A549 (cell line): ENCODE measurements around the gene PPP4R4. TPM values are rescaled to one million over a fixed set of nuclear protein-coding genes. Genes with fewer than 3 reads are reported as not detected.
"Not testable (repeated sequence)": the region's sequence is repeated elsewhere in the genome, so short reads cannot be mapped to it uniquely, and the experiment has no call there.

Experiments used
- ATAC-seq, 2 experiments: fragments of 200-7000 bp in 1 of 2; fragments of >200 bp in 1 of 2; cut with Nextera tagmentation in 1 of 2; cut with Tn5 transposase in 1 of 2; 3 replicates each; pipeline versions ENCODE4 v1.8.0 to v1.9.1; 2018 to 2020; ENCODE audit warnings: mild to moderate bottlenecking in 1 of 2, moderate library complexity in 1 of 2
- CTCF ChIA-PET: fragments of 300-600 bp; sonication (Branson Sonifier 250); formaldehyde crosslinking; extraction: SDS; loops from one replicate; lab custom pipeline; 2021; ENCODE audit warnings: antibody characterized with exemption, inconsistent platforms; lab: Yijun Ruan, JAX
- POLR2A ChIA-PET: fragments of 350-600 bp; formaldehyde crosslinking; extraction: SDS; loops from one replicate; lab custom pipeline; 2021; ENCODE audit warnings: antibody characterized with exemption, inconsistent platforms; lab: Yijun Ruan, JAX
- DNase-seq, 2 experiments: peaks; one replicate each; pipeline versions ENCODE4 v3.0.0 to v3.0.0-alpha.2; 2011 to 2016; ENCODE audit warnings: low read depth in 1 of 2, low spot score in 1 of 2
- FAIRE-seq: peaks from 2 replicates; lab custom pipeline; 2011; peaks lifted over from hg19 to GRCh38; lab: Jason Lieb, UNC
- H3K27ac ChIP-seq, 2 experiments: fragments of >200 bp; sonication (Bioruptor Twin); formaldehyde crosslinking; 3 replicates each; pipeline ENCODE4 v1.5.1; 2016 to 2017
- H3K4me1 ChIP-seq: fragments of >200 bp; sonication (Bioruptor Twin); formaldehyde crosslinking; 3 replicates; pipeline ENCODE4 v1.6.1; 2016
- H3K4me2 ChIP-seq: fragments of >200 bp; sonication (Bioruptor Twin); formaldehyde crosslinking; 3 replicates; pipeline ENCODE4 v1.6.1; 2016
- H3K4me3 ChIP-seq: fragments of >200 bp; sonication (Bioruptor Twin); formaldehyde crosslinking; 3 replicates; pipeline ENCODE4 v1.5.1; 2016
- H3K9me3 ChIP-seq: fragments of >200 bp; sonication (Bioruptor Twin); formaldehyde crosslinking; 3 replicates; pipeline ENCODE4 v1.6.1; 2016
- CEBPB ChIP-seq, 2 experiments: fragments of >200 bp in 1 of 2; sonication (Bioruptor Twin) in 1 of 2; formaldehyde crosslinking in 1 of 2; IDR thresholded peaks; 2 replicates each; pipeline ENCODE4 v1.6.1; 2012 to 2016
- CHD4 ChIP-seq: fragments of 200-600 bp; sonication (generic); IDR thresholded peaks from 2 replicates; pipeline ENCODE4 v1.6.1; 2016; ENCODE audit warnings: antibody characterized with exemption, mild to moderate bottlenecking, borderline replicate concordance
- EHF ChIP-seq: fragments of 250-450 bp; sonication (Bioruptor Pico); IDR thresholded peaks from 2 replicates; pipeline ENCODE4 v1.5.0; 2020; ENCODE audit warnings: mild to moderate bottlenecking
- EP300 ChIP-seq, 2 experiments: fragments of >200 bp; sonication (Bioruptor Twin); formaldehyde crosslinking; IDR thresholded peaks; 2 replicates in 1 of 2; 3 replicates in 1 of 2; pipeline ENCODE4 v1.6.1; 2016 to 2017
- FOXS1 ChIP-seq: fragments of 250-450 bp; sonication (Bioruptor Pico); IDR thresholded peaks from 2 replicates; pipeline ENCODE4 v1.5.0; 2020; ENCODE audit warnings: mild to moderate bottlenecking, moderate library complexity
- HOXA7 ChIP-seq: fragments of 250-450 bp; sonication (Bioruptor Pico); IDR thresholded peaks from 2 replicates; pipeline ENCODE4 v1.5.0; 2020; ENCODE audit warnings: mild to moderate bottlenecking, moderate library complexity
- MAFK ChIP-seq: fragments of 450-650 bp; IDR thresholded peaks from 2 replicates; pipeline ENCODE4 v1.6.1; 2014; ENCODE audit not compliant: partially characterized antibody
- NR3C1 ChIP-seq: fragments of >200 bp; sonication (Bioruptor Twin); formaldehyde crosslinking; IDR thresholded peaks from 3 replicates; pipeline ENCODE4 v1.6.1; 2017
- RNF2 ChIP-seq: fragments of 200-600 bp; sonication (generic); IDR thresholded peaks from 2 replicates; pipeline ENCODE4 v1.6.1; 2016; ENCODE audit warnings: low read depth, mild to moderate bottlenecking, antibody characterized with exemption, moderate library complexity, borderline replicate concordance
- SMC3 ChIP-seq: fragments of >200 bp; sonication (Bioruptor Twin); formaldehyde crosslinking; IDR thresholded peaks from 3 replicates; pipeline ENCODE4 v1.6.1; 2018; ENCODE audit warnings: inconsistent platforms
- WGBS: methylation state at CpG from one replicate; pipeline ENCODE4 v1.1.6; 2017; ENCODE audit errors: missing lambda C conversion rate; 5-methylcytosine and 5-hydroxymethylcytosine counted together
- polyA plus RNA-seq, 4 experiments: library from polyadenylated mRNA; depleted of rRNA in 3 of 4; stranded (reverse); fragments of >200 nt; fragmentation: RNase III in 1 of 4; extraction: RNeasy Plus Mini Kit Qiagen cat#74134 plus additional on column Dnase treatment in 1 of 4; gene quantifications; 2 replicates in 3 of 4; 3 replicates in 1 of 4; pipeline ENCODE4 v1.2.3, GENCODE V29; 2011 to 2017
- TF ChIP-seq, protein P1 (sequence below): IDR thresholded peaks from 2 replicates; pipeline ENCODE4 v1.6.1; 2012
- TF ChIP-seq, protein P2 (sequence below): fragments of 150-350 bp; IDR thresholded peaks from 2 replicates; pipeline ENCODE4 v1.6.1; 2014; ENCODE audit warnings: low read depth, mild to moderate bottlenecking, low read length
- TF ChIP-seq, protein P3 (sequence below): fragments of 200-600 bp; sonication (generic); IDR thresholded peaks from 2 replicates; pipeline ENCODE4 v1.6.1; 2016; ENCODE audit warnings: antibody characterized with exemption, mild to moderate bottlenecking, moderate library complexity
- TF ChIP-seq, protein P4 (sequence below): fragments of 250-450 bp; sonication (Bioruptor Pico); IDR thresholded peaks from 2 replicates; pipeline ENCODE4 v1.5.0; 2020; ENCODE audit warnings: low read depth, mild to moderate bottlenecking, moderate library complexity
- TF ChIP-seq, protein P5 (sequence below): fragments of 250-450 bp; sonication (Bioruptor Pico); IDR thresholded peaks from 2 replicates; pipeline ENCODE4 v1.5.0; 2021; ENCODE audit warnings: mild to moderate bottlenecking, moderate library complexity, borderline replicate concordance

The PPP4R4 gene
- polyA plus RNA-seq, 2 of the 4 experiments (the other 2 are of a cell fraction), result 0.12 to 0.25 TPM

DNA sequence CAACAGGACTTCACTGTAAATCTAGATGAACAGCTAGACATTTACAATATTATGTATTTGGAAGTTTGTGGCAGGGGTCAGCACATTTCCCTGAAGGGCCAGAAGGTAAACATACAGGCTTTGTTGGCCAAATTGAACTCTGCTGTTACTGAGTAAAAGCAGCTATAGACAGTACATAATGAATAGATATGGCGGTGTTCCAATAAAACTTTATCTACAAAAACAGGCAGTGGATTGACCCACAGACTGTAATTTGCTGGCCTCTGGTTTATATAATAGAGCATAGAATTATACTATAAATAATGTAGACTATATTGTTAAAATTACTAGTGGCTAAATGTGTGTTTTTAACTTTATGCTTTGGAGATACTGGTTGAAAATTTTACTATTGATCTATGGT, 93.2 kb downstream of the PPP4R4 start (continued):
- TF ChIP-seq, protein P1, sequence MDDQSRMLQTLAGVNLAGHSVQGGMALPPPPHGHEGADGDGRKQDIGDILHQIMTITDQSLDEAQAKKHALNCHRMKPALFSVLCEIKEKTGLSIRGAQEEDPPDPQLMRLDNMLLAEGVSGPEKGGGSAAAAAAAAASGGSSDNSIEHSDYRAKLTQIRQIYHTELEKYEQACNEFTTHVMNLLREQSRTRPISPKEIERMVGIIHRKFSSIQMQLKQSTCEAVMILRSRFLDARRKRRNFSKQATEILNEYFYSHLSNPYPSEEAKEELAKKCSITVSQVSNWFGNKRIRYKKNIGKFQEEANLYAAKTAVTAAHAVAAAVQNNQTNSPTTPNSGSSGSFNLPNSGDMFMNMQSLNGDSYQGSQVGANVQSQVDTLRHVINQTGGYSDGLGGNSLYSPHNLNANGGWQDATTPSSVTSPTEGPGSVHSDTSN, result no peak
- TF ChIP-seq, protein P2, sequence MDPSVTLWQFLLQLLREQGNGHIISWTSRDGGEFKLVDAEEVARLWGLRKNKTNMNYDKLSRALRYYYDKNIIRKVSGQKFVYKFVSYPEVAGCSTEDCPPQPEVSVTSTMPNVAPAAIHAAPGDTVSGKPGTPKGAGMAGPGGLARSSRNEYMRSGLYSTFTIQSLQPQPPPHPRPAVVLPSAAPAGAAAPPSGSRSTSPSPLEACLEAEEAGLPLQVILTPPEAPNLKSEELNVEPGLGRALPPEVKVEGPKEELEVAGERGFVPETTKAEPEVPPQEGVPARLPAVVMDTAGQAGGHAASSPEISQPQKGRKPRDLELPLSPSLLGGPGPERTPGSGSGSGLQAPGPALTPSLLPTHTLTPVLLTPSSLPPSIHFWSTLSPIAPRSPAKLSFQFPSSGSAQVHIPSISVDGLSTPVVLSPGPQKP, result no peak

DNA sequence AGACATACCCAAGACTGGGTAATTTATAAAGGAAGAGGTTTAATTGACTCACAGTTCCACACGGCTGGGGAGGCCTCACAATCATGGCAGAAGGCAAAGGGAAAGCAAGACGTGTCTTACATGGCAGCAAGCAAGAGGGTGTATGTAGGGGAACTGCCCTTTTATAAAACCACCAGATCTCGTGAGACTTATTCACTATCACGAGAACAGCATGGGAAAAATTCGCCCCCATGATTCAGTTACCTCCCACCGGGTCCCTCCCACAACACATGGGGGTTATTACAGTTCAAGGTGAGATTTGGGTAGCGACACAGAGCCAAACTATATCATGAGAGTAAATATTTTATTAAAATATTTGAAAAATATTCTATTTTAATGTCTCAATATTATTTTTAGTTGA, 94.5 kb downstream of the PPP4R4 start:
- POLR2A ChIA-PET, H3K27ac ChIP-seq, FAIRE-seq, DNase-seq, H3K4me3 ChIP-seq, H3K4me1 ChIP-seq, H3K9me3 ChIP-seq, H3K4me2 ChIP-seq, CTCF ChIA-PET, ATAC-seq: not testable (repeated sequence)
- WGBS, result 8% methylated on average over 7 of the region's 7 CpGs

DNA sequence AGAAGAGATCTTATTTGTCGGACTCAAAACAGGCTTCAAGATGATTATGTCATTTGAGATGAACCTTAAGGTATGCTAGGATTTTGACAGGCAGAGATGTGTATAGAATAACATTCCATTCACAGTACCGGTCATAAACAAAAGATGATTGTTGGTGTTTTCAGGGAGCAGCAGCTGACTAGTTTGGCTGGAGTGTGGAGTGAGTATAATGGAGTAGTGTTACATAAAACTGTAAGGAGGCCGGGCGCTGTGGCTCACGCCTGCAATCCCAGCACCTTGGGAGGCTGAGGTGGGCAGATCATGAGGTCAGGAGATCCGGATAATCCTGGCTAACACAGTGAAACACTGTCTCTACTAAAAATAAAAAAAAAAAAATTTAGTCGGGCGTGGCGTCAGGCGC, 95.0 kb downstream of the PPP4R4 start:
- POLR2A ChIA-PET, result no interaction called here

DNA sequence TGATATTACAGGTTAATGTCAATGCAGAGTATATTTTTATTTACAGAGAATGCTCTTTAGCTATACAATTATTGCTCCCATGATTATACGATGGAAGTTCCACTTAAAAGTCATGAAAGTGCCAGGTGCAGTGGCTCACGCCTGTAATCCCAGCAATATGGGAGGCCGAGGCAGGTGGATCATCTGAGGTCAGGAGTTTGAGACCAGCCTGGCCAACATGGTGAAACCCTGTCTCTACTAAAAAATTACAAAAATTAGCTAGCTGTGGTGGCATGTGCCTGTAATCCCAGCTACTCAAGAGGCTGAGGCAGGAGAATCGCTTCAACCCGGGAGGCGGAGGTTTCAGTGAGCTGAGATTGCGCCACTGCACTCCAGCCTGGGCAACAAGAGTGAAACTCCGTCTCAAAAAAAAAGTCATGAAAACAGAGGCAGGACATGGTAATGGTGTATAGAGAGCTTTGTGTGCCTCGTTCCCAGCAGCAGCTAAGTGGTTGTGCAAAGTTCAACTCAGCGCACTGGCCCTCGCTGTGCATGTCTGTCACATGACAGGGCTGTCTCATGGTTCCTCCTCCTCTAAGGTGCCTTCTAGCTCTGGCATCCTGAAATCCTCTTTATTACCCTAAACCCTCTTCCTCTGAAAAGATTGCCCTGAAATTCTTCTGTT, 102.9 kb downstream of the PPP4R4 start:
- H3K4me2 ChIP-seq, H3K4me3 ChIP-seq, POLR2A ChIA-PET, DNase-seq, CTCF ChIA-PET, H3K27ac ChIP-seq, H3K4me1 ChIP-seq, H3K9me3 ChIP-seq, FAIRE-seq, ATAC-seq: not testable (repeated sequence)
- 49% methylated on average over 11 of the region's 11 CpGs for WGBS

More for the DNA sequence above, 95.0 kb downstream of the PPP4R4 start:
- no peak overlapping the region for H3K4me2 ChIP-seq
- CTCF ChIA-PET, result interaction anchor here (0.7 to 1.1 kb wide), 3 partner anchors 21 to 217 kb away, joined by 3 to 5 read pairs (median 3); no protein-coding TSS in a partner anchor
- 60% methylated on average over 10 of the region's 10 CpGs for WGBS
- no peak for FAIRE-seq
- TF ChIP-seq, protein P3, sequence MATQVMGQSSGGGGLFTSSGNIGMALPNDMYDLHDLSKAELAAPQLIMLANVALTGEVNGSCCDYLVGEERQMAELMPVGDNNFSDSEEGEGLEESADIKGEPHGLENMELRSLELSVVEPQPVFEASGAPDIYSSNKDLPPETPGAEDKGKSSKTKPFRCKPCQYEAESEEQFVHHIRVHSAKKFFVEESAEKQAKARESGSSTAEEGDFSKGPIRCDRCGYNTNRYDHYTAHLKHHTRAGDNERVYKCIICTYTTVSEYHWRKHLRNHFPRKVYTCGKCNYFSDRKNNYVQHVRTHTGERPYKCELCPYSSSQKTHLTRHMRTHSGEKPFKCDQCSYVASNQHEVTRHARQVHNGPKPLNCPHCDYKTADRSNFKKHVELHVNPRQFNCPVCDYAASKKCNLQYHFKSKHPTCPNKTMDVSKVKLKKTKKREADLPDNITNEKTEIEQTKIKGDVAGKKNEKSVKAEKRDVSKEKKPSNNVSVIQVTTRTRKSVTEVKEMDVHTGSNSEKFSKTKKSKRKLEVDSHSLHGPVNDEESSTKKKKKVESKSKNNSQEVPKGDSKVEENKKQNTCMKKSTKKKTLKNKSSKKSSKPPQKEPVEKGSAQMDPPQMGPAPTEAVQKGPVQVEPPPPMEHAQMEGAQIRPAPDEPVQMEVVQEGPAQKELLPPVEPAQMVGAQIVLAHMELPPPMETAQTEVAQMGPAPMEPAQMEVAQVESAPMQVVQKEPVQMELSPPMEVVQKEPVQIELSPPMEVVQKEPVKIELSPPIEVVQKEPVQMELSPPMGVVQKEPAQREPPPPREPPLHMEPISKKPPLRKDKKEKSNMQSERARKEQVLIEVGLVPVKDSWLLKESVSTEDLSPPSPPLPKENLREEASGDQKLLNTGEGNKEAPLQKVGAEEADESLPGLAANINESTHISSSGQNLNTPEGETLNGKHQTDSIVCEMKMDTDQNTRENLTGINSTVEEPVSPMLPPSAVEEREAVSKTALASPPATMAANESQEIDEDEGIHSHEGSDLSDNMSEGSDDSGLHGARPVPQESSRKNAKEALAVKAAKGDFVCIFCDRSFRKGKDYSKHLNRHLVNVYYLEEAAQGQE, result no peak
- TF ChIP-seq HOXA7 (CRISPR knock-in tag), result no peak
- TF ChIP-seq, protein P4, sequence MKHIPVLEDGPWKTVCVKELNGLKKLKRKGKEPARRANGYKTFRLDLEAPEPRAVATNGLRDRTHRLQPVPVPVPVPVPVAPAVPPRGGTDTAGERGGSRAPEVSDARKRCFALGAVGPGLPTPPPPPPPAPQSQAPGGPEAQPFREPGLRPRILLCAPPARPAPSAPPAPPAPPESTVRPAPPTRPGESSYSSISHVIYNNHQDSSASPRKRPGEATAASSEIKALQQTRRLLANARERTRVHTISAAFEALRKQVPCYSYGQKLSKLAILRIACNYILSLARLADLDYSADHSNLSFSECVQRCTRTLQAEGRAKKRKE (CRISPR knock-in tag), result no peak
- TF ChIP-seq MAFK, result no peak
- no peak for TF ChIP-seq EHF (CRISPR knock-in tag)
- no peak for TF ChIP-seq EP300 (IDR thresholded peaks at IDR 0.05)
- TF ChIP-seq, protein P5, sequence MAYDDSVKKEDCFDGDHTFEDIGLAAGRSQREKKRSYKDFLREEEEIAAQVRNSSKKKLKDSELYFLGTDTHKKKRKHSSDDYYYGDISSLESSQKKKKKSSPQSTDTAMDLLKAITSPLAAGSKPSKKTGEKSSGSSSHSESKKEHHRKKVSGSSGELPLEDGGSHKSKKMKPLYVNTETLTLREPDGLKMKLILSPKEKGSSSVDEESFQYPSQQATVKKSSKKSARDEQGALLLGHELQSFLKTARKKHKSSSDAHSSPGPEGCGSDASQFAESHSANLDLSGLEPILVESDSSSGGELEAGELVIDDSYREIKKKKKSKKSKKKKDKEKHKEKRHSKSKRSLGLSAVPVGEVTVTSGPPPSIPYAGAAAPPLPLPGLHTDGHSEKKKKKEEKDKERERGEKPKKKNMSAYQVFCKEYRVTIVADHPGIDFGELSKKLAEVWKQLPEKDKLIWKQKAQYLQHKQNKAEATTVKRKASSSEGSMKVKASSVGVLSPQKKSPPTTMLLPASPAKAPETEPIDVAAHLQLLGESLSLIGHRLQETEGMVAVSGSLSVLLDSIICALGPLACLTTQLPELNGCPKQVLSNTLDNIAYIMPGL (CRISPR knock-in tag), result no peak
- no peak for TF ChIP-seq FOXS1 (CRISPR knock-in tag)
- no peak for TF ChIP-seq CEBPB (IDR thresholded peaks at IDR 0.05)
- TF ChIP-seq CHD4, result no peak
- TF ChIP-seq SMC3, result no peak
- TF ChIP-seq RNF2, result no peak
- no peak for TF ChIP-seq NR3C1
- TF ChIP-seq, all 56 proteins: peak for 0
- DNase-seq (no peak), ATAC-seq (no peak)
- H3K4me3 ChIP-seq, result no peak overlapping the region
- no peaks in the 10 kb centered on the region for H3K4me1 ChIP-seq
- H3K9me3 ChIP-seq, result no peaks in the 10 kb centered on the region
- H3K27ac ChIP-seq, result no peak overlapping the region
